Stimulated activated CD8-positive, alpha-beta memory T cell treated with anti-CD3 and anti-CD28 coated beads, Interleukin-7, amount 100 ng/mL, for 48 hours (primary cell): ENCODE measurements around the gene FBN2.
"Not testable (repeated sequence)": the region's sequence is repeated elsewhere in the genome, so short reads cannot be mapped to it uniquely, and the experiment has no call there.

Experiments
- DNase-seq, 2 donors: peaks; one replicate each; pipeline ENCODE4 v3.0.0-alpha.2; 2020; ENCODE audit warnings: low read depth in 1 of 2; ENCODE audit errors: extremely low read depth in 1 of 2

FBN2 gene

GRCh38 chr5:128535251-128535650 lies 2.8 kb downstream of the FBN2 start:
- DNase-seq = no peak

GRCh38 chr5:128534726-128535125 lies 3.3 kb downstream of the FBN2 start:
- DNase-seq = no peak

GRCh38 chr5:128532776-128533175 lies 5.3 kb downstream of the FBN2 start:
- no peak for DNase-seq

GRCh38 chr5:128532127-128532526 lies 5.9 kb downstream of the FBN2 start:
- no peak for DNase-seq

- no peak for DNase-seq
Observed at GRCh38 chr5:128528637-128529255, 9.3 kb downstream of the FBN2 start.

GRCh38 chr5:128528126-128528525 lies 9.9 kb downstream of the FBN2 start:
- DNase-seq = no peak

- DNase-seq = no peak
Observed at GRCh38 chr5:128527077-128527476, 11.0 kb downstream of the FBN2 start.

GRCh38 chr5:128522336-128522735 lies 15.7 kb downstream of the FBN2 start:
- DNase-seq = no peak

GRCh38 chr5:128519827-128520226 lies 18.2 kb downstream of the FBN2 start:
- DNase-seq = no peak

GRCh38 chr5:128516978-128517377 lies 21.1 kb downstream of the FBN2 start:
- DNase-seq = no peak

GRCh38 chr5:128513806-128514205 lies 24.2 kb downstream of the FBN2 start:
- DNase-seq = no peak

- no peak for DNase-seq
Observed at GRCh38 chr5:128512894-128513293, 25.2 kb downstream of the FBN2 start.

- DNase-seq = no peak
Observed at GRCh38 chr5:128506643-128507042, 31.4 kb downstream of the FBN2 start.

- not testable (repeated sequence) for DNase-seq
Observed at GRCh38 chr5:128503727-128504126, 34.3 kb downstream of the FBN2 start.

- no peak for DNase-seq
Observed at GRCh38 chr5:128498844-128499455, 39.1 kb downstream of the FBN2 start.

GRCh38 chr5:128494516-128494915 lies 43.5 kb downstream of the FBN2 start:
- DNase-seq = no peak

- no peak for DNase-seq
Observed at GRCh38 chr5:128493657-128494329, 44.3 kb downstream of the FBN2 start.

- no peak for DNase-seq
Observed at GRCh38 chr5:128491291-128491690, 46.8 kb downstream of the FBN2 start.

- no peak for DNase-seq
Observed at GRCh38 chr5:128490761-128491160, 47.3 kb downstream of the FBN2 start.

GRCh38 chr5:128487041-128487440 lies 51.0 kb downstream of the FBN2 start:
- no peak for DNase-seq

GRCh38 chr5:128483738-128484137 lies 54.3 kb downstream of the FBN2 start:
- no peak for DNase-seq

GRCh38 chr5:128480906-128481633 lies 57.0 kb downstream of the FBN2 start:
- DNase-seq = no peak
